Epithelial cell of esophagus (primary cell): ENCODE measurements around the gene BCAN.
A peak's percentile ranks its signal among the peaks of the same experiment; 100 is the strongest.

Source experiments
- DNase-seq: peaks from one replicate; pipeline ENCODE4 v3.0.0; 2010; ENCODE audit warnings: low read depth
- H3K4me3 ChIP-seq: 2 replicates; pipeline ENCODE4 v1.5.1; 2011; ENCODE audit warnings: mild to moderate bottlenecking, low read length, control low read depth
- CTCF ChIP-seq: IDR thresholded peaks from 2 replicates; pipeline ENCODE4 v1.5.1; 2011; ENCODE audit warnings: low read depth, mild to moderate bottlenecking, low read length, control low read depth, inconsistent platforms; ENCODE audit not compliant: insufficient read depth; ENCODE audit errors: missing control alignments

The BCAN gene

GRCh38 chr1:156596426-156596825, 45.5 kb upstream of the BCAN start:
- H3K4me3 ChIP-seq: no peak overlapping the region
- no peak for TF ChIP-seq CTCF

GRCh38 chr1:156598125-156598524, 43.8 kb upstream of the BCAN start:
- TF ChIP-seq CTCF: no peak
- DNase-seq: no peak
- no peak overlapping the region for H3K4me3 ChIP-seq

More at GRCh38 chr1:156596426-156596825, 45.5 kb upstream of the BCAN start:
- no peak for DNase-seq

GRCh38 chr1:156598731-156599432, 43.0 kb upstream of the BCAN start:
- H3K4me3 ChIP-seq: no peak overlapping the region
- no peak for TF ChIP-seq CTCF
- no peak for DNase-seq

GRCh38 chr1:156599811-156600210, 42.1 kb upstream of the BCAN start:
- no peak overlapping the region for H3K4me3 ChIP-seq
- DNase-seq: peak; percentile 43
- TF ChIP-seq CTCF: peak; percentile 27

GRCh38 chr1:156600733-156601121, 41.2 kb upstream of the BCAN start:
- DNase-seq: peak; percentile 21
- no peak for TF ChIP-seq CTCF
- peak overlapping the region; percentile 95 for H3K4me3 ChIP-seq

GRCh38 chr1:156601122-156601830, 40.6 kb upstream of the BCAN start, which contains the start of gene GPATCH4:
Gene GPATCH4 (minus strand): TSS chr1:156601479.
- H3K4me3 ChIP-seq: peak within 1 kb of the TSS; percentile 95
- TF ChIP-seq CTCF: no peak
- peak; percentile 85 for DNase-seq
